PC-3 (cell line): Measurements from ENCODE around the gene ARHGAP26.

Source experiments
- CTCF ChIP-seq: fragments of 300-600 bp; sonication (generic); conservative IDR thresholded peaks from 2 replicates; pipeline ENCODE4 v1.5.1; 2017; ENCODE audit warnings: antibody characterized with exemption, low read depth, mild to moderate bottlenecking, low read length
- EZH2 ChIP-seq: fragments of 300-600 bp; sonication (generic); IDR thresholded peaks from one replicate; pipeline ENCODE4 v1.6.1; 2017; ENCODE audit warnings: antibody characterized with exemption, mild to moderate bottlenecking, low read length; ENCODE audit not compliant: unreplicated experiment
- EZH2phosphoT487 ChIP-seq: fragments of 300-600 bp; sonication (generic); IDR thresholded peaks from 2 replicates; pipeline ENCODE4 v1.6.1; 2018; ENCODE audit warnings: mild to moderate bottlenecking, antibody characterized with exemption, low read length, borderline replicate concordance

GRCh38 chr5:142845954-142846398 lies 75.8 kb downstream of the ARHGAP26 start:
- TF ChIP-seq CTCF: peak; percentile 31; the same call in 1 of the 2 replicates
- TF ChIP-seq EZH2phosphoT487: no peak
- no peak for TF ChIP-seq EZH2
